HG03139 (cell line): Measurements from ENCODE around the gene MRPL20.
"Not testable (repeated sequence)": the region's sequence is repeated elsewhere in the genome, so short reads cannot be mapped to it uniquely, and the experiment has no call there.

ENCODE experiments used
- ATAC-seq: cut with Tn5 transposase; IDR thresholded peaks from one replicate; pipeline ENCODE4 v1.9.1; 2021; ENCODE audit not compliant: unreplicated experiment

The MRPL20 gene

GRCh38 chr1:1406821-1407635 lies at the start of gene MRPL20:
MRPL20 (minus strand) TSS chr1:1407293; CDS start chr1:1407217, 76 bp downstream.
- ATAC-seq, result peak; percentile 85

GRCh38 chr1:1456683-1457255 lies 49.7 kb upstream of the MRPL20 start:
- not testable (repeated sequence) for ATAC-seq

GRCh38 chr1:1455934-1456333 lies 48.8 kb upstream of the MRPL20 start:
- not testable (repeated sequence) for ATAC-seq

- ATAC-seq, result no peak
Measured at GRCh38 chr1:1455366-1455884, 48.3 kb upstream of the MRPL20 start.

GRCh38 chr1:1454286-1455056 lies 47.4 kb upstream of the MRPL20 start:
- ATAC-seq, result not testable (repeated sequence)

- ATAC-seq, result no peak
Measured at GRCh38 chr1:1452882-1453281, 45.8 kb upstream of the MRPL20 start.

- ATAC-seq, result not testable (repeated sequence)
Measured at GRCh38 chr1:1452365-1452739, 45.3 kb upstream of the MRPL20 start.

GRCh38 chr1:1451696-1452364 lies 44.7 kb upstream of the MRPL20 start:
- no peak for ATAC-seq

- ATAC-seq, result not testable (repeated sequence)
Measured at GRCh38 chr1:1450616-1451015, 43.5 kb upstream of the MRPL20 start.

- ATAC-seq, result no peak
Measured at GRCh38 chr1:1449099-1449739, 42.1 kb upstream of the MRPL20 start, which contains the start of gene ATAD3C. ATAD3C (plus strand) TSS chr1:1449689; CDS start chr1:1450684, 995 bp downstream.

- ATAC-seq, result not testable (repeated sequence)
Measured at GRCh38 chr1:1446631-1447030, 39.5 kb upstream of the MRPL20 start.

GRCh38 chr1:1442069-1442770 lies 35.1 kb upstream of the MRPL20 start:
- no peak for ATAC-seq

- no peak for ATAC-seq
Measured at GRCh38 chr1:1441002-1441888, 34.2 kb upstream of the MRPL20 start.

GRCh38 chr1:1440262-1441001 lies 33.3 kb upstream of the MRPL20 start:
- ATAC-seq, result no peak

- no peak for ATAC-seq
Measured at GRCh38 chr1:1439546-1440261, 32.6 kb upstream of the MRPL20 start.

GRCh38 chr1:1438531-1439381 lies 31.7 kb upstream of the MRPL20 start:
- no peak for ATAC-seq
